ENCODE measurements around the gene MSH6.

The MSH6 gene

GRCh38 chr2:47737191-47737975, 45.6 kb upstream of the MSH6 start:
- Histone ChIP-seq H2AK5ac (ENCODE audit: low read length) (no peak overlapping the region), H3K36me3 (ENCODE audit: control insufficient read depth in 1 of 2, insufficient read depth in 2 of 2, low read length in 2 of 2) (no peaks in the 10 kb centered on the region), H3K4me3 (ENCODE audit: low read depth, low read length) (no peak overlapping the region), H3K79me1 (ENCODE audit: low read length) (no peaks in the 10 kb centered on the region), H4K91ac (ENCODE audit: low read depth, low read length) (no peak overlapping the region), H3K4me2 (ENCODE audit: low read length) (no peak overlapping the region), H3K9me3 (ENCODE audit: insufficient read depth, low read depth, low read length) (no peaks in the 10 kb centered on the region), H3K79me2 (ENCODE audit: control insufficient read depth, insufficient read depth, low read length, poor library complexity) (no peaks in the 10 kb centered on the region), H3K23ac (ENCODE audit: low read length) (no peak overlapping the region), H2BK12ac (ENCODE audit: low read length) (no peak overlapping the region), H4K8ac (ENCODE audit: low read depth, low read length) (no peak overlapping the region), H3K14ac (ENCODE audit: low read length) (no peak overlapping the region), H3K9ac (ENCODE audit: low read length) (no peak overlapping the region), H3K4me1 (ENCODE audit: control insufficient read depth in 1 of 2, insufficient read depth in 2 of 2, low read length in 2 of 2) (peaks cover 0 to 4% of the 10 kb centered on the region in 2 experiments), H2BK120ac (ENCODE audit: insufficient read depth, low read length, poor library complexity) (no peak overlapping the region), H4K12ac (ENCODE audit: low read depth, low read length) (no peak overlapping the region), H3K27ac (ENCODE audit: low read depth, low read length) (no peak overlapping the region), H3K18ac (ENCODE audit: low read length) (no peak overlapping the region), H3K4ac (ENCODE audit: low read depth, low read length) (no peak overlapping the region), H3K27me3 (ENCODE audit: insufficient read depth, low read length) (no peaks in the 10 kb centered on the region), H2AFZ (ENCODE audit: insufficient read depth, low read length, poor library complexity) (no peak overlapping the region), H2BK5ac (ENCODE audit: low read depth, low read length, poor library complexity) (no peak overlapping the region)
- DNase-seq, result peak; percentile 74 to 90
- WGBS (ENCODE audit: extremely low coverage, insufficient coverage, insufficient read length), result no CpG with 5 or more reads among the region's 3 CpGs

GRCh38 chr2:47738331-47738730, 44.6 kb upstream of the MSH6 start:
- H4K12ac ChIP-seq (ENCODE audit: low read depth, low read length), result no peak overlapping the region
- no peaks in the 10 kb centered on the region for H3K27me3 ChIP-seq (ENCODE audit: insufficient read depth, low read length)
- no peak overlapping the region for H2AK5ac ChIP-seq (ENCODE audit: low read length)
- no peak overlapping the region for H3K4ac ChIP-seq (ENCODE audit: low read depth, low read length)
- H3K14ac ChIP-seq (ENCODE audit: low read length), result no peak overlapping the region
- H3K23ac ChIP-seq (ENCODE audit: low read length), result no peak overlapping the region
- no CpG with 5 or more reads among the region's 5 CpGs for WGBS (ENCODE audit: extremely low coverage, insufficient coverage, insufficient read length)
- H3K79me2 ChIP-seq (ENCODE audit: control insufficient read depth, insufficient read depth, low read length, poor library complexity), result no peaks in the 10 kb centered on the region
- peaks cover 0 to 4% of the 10 kb centered on the region in 2 experiments for H3K4me1 ChIP-seq (ENCODE audit: control insufficient read depth in 1 of 2, insufficient read depth in 2 of 2, low read length in 2 of 2)
- H3K9ac ChIP-seq (ENCODE audit: low read length), result no peak overlapping the region
- no peak overlapping the region for H4K8ac ChIP-seq (ENCODE audit: low read depth, low read length)
- H3K36me3 ChIP-seq (ENCODE audit: control insufficient read depth in 1 of 2, insufficient read depth in 2 of 2, low read length in 2 of 2), result no peaks in the 10 kb centered on the region
- no peak overlapping the region for H2AFZ ChIP-seq (ENCODE audit: insufficient read depth, low read length, poor library complexity)
- H2BK5ac ChIP-seq (ENCODE audit: low read depth, low read length, poor library complexity), result no peak overlapping the region
- no peak for DNase-seq
- no peak overlapping the region for H2BK120ac ChIP-seq (ENCODE audit: insufficient read depth, low read length, poor library complexity)
- H3K9me3 ChIP-seq (ENCODE audit: insufficient read depth, low read depth, low read length), result no peaks in the 10 kb centered on the region
- no peak overlapping the region for H4K91ac ChIP-seq (ENCODE audit: low read depth, low read length)
- H2BK12ac ChIP-seq (ENCODE audit: low read length), result no peak overlapping the region
- H3K4me2 ChIP-seq (ENCODE audit: low read length), result no peak overlapping the region
- no peak overlapping the region for H3K27ac ChIP-seq (ENCODE audit: low read depth, low read length)
- no peak overlapping the region for H3K4me3 ChIP-seq (ENCODE audit: low read depth, low read length)
- no peak overlapping the region for H3K18ac ChIP-seq (ENCODE audit: low read length)
- H3K79me1 ChIP-seq (ENCODE audit: low read length), result no peaks in the 10 kb centered on the region

GRCh38 chr2:47741101-47741500, 41.8 kb upstream of the MSH6 start:
- H4K91ac ChIP-seq (ENCODE audit: low read depth, low read length), result no peak overlapping the region
- H3K23ac ChIP-seq (ENCODE audit: low read length), result no peak overlapping the region
- H3K18ac ChIP-seq (ENCODE audit: low read length), result no peak overlapping the region
- no peaks in the 10 kb centered on the region for H3K79me1 ChIP-seq (ENCODE audit: low read length)
- H2BK120ac ChIP-seq (ENCODE audit: insufficient read depth, low read length, poor library complexity), result no peak overlapping the region
- H3K4ac ChIP-seq (ENCODE audit: low read depth, low read length), result no peak overlapping the region
- no peak overlapping the region for H3K14ac ChIP-seq (ENCODE audit: low read length)
- H3K27me3 ChIP-seq (ENCODE audit: insufficient read depth, low read length), result no peaks in the 10 kb centered on the region
- no peak overlapping the region for H2AFZ ChIP-seq (ENCODE audit: insufficient read depth, low read length, poor library complexity)
- no CpG with 5 or more reads among the region's 3 CpGs for WGBS (ENCODE audit: extremely low coverage, insufficient coverage, insufficient read length)
- H3K27ac ChIP-seq (ENCODE audit: low read depth, low read length), result no peak overlapping the region
- H3K9ac ChIP-seq (ENCODE audit: low read length), result no peak overlapping the region
- H2AK5ac ChIP-seq (ENCODE audit: low read length), result no peak overlapping the region
- H2BK5ac ChIP-seq (ENCODE audit: low read depth, low read length, poor library complexity), result no peak overlapping the region
- no peaks in the 10 kb centered on the region for H3K79me2 ChIP-seq (ENCODE audit: control insufficient read depth, insufficient read depth, low read length, poor library complexity)
- DNase-seq, result no peak
- H4K8ac ChIP-seq (ENCODE audit: low read depth, low read length), result no peak overlapping the region
- no peak overlapping the region for H4K12ac ChIP-seq (ENCODE audit: low read depth, low read length)
- H3K4me2 ChIP-seq (ENCODE audit: low read length), result no peak overlapping the region
- H2BK12ac ChIP-seq (ENCODE audit: low read length), result no peak overlapping the region
- no peaks in the 10 kb centered on the region for H3K36me3 ChIP-seq (ENCODE audit: control insufficient read depth in 1 of 2, insufficient read depth in 2 of 2, low read length in 2 of 2)
- H3K9me3 ChIP-seq (ENCODE audit: insufficient read depth, low read depth, low read length), result no peaks in the 10 kb centered on the region
- no peak overlapping the region for H3K4me3 ChIP-seq (ENCODE audit: low read depth, low read length)
- peaks cover 0 to 4% of the 10 kb centered on the region in 2 experiments for H3K4me1 ChIP-seq (ENCODE audit: control insufficient read depth in 1 of 2, insufficient read depth in 2 of 2, low read length in 2 of 2)

- Histone ChIP-seq H3K27ac (ENCODE audit: low read depth, low read length) (no peak overlapping the region), H3K18ac (ENCODE audit: low read length) (no peak overlapping the region)
- WGBS (ENCODE audit: extremely low coverage, insufficient coverage, insufficient read length), result no CpG with 5 or more reads among the region's 3 CpGs
Measured at GRCh38 chr2:47741637-47742036, 41.3 kb upstream of the MSH6 start.

More at GRCh38 chr2:47741637-47742036, 41.3 kb upstream of the MSH6 start:
- H3K4me2 ChIP-seq (ENCODE audit: low read length), result no peak overlapping the region
- no peak overlapping the region for H4K91ac ChIP-seq (ENCODE audit: low read depth, low read length)
- H3K79me1 ChIP-seq (ENCODE audit: low read length), result no peaks in the 10 kb centered on the region
- no peaks in the 10 kb centered on the region for H3K27me3 ChIP-seq (ENCODE audit: insufficient read depth, low read length)
- H3K36me3 ChIP-seq (ENCODE audit: control insufficient read depth in 1 of 2, insufficient read depth in 2 of 2, low read length in 2 of 2), result no peaks in the 10 kb centered on the region
- H2AK5ac ChIP-seq (ENCODE audit: low read length), result no peak overlapping the region
- H3K4me3 ChIP-seq (ENCODE audit: low read depth, low read length), result no peak overlapping the region
- no peak overlapping the region for H2BK5ac ChIP-seq (ENCODE audit: low read depth, low read length, poor library complexity)
- no peak overlapping the region for H4K8ac ChIP-seq (ENCODE audit: low read depth, low read length)
- H2AFZ ChIP-seq (ENCODE audit: insufficient read depth, low read length, poor library complexity), result no peak overlapping the region
- no peak overlapping the region for H3K9ac ChIP-seq (ENCODE audit: low read length)
- H4K12ac ChIP-seq (ENCODE audit: low read depth, low read length), result no peak overlapping the region
- no peaks in the 10 kb centered on the region for H3K9me3 ChIP-seq (ENCODE audit: insufficient read depth, low read depth, low read length)
- H3K23ac ChIP-seq (ENCODE audit: low read length), result peak overlapping the region; percentile 34
- no peak overlapping the region for H3K4ac ChIP-seq (ENCODE audit: low read depth, low read length)
- no peak for DNase-seq
- no peak overlapping the region for H3K14ac ChIP-seq (ENCODE audit: low read length)
- peaks cover 0 to 4% of the 10 kb centered on the region in 2 experiments for H3K4me1 ChIP-seq (ENCODE audit: control insufficient read depth in 1 of 2, insufficient read depth in 2 of 2, low read length in 2 of 2)
- no peaks in the 10 kb centered on the region for H3K79me2 ChIP-seq (ENCODE audit: control insufficient read depth, insufficient read depth, low read length, poor library complexity)
- H2BK120ac ChIP-seq (ENCODE audit: insufficient read depth, low read length, poor library complexity), result no peak overlapping the region
- no peak overlapping the region for H2BK12ac ChIP-seq (ENCODE audit: low read length)

All from trophoblast cell (in vitro differentiated cells and primary cell).